Left lobe of liver (tissue), 2 donors: ENCODE measurements around the gene PRR15L. TPM values are rescaled to one million over a fixed set of nuclear protein-coding genes. Genes with fewer than 3 reads are reported as not detected.
A peak's percentile ranks its signal among the peaks of the same experiment; 100 is the strongest.

ENCODE experiments used
- ATAC-seq: fragments of 200-7000 bp; cut with Tn5 transposase; one replicate; pipeline ENCODE4 v1.9.1; 2020; ENCODE audit warnings: mild to moderate bottlenecking, moderate library complexity
- DNase-seq: peaks from one replicate; pipeline ENCODE4 v3.0.0-alpha.2; 2020; ENCODE audit warnings: low spot score
- total RNA-seq: library from RNA; stranded (reverse); gene quantifications from one replicate; pipeline ENCODE4 v1.2.1, GENCODE V29; 2021
- donor health status: DM: no; HTN: no; CAD: no; lungs with moderate emphysema.
- donor health status: DM: no; HTN: yes; CAD: no.

Gene PRR15L
- total RNA-seq, 1 donor from 2014 or later: 1.3 TPM

DNA sequence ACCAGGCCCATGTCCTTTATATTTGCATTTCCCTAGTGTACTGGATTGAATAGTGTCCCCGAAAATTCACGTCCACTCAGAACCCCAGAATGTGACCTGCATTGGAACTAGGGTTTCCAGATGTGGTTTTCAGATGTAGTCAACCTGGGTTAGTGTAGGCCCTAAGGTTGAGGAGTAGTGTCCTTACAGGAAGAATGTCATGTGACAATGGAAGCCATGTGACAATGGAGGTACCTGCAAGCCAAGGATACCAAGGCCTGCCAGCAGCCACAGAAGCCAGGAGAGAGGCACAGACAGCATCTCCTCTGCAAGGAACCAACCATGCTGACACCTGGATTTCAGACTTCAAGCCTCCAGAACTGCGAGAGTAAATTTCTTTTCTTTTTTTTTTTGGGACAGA lies 5.2 kb upstream of the PRR15L start:
- no peak for DNase-seq
- ATAC-seq: no peak

DNA sequence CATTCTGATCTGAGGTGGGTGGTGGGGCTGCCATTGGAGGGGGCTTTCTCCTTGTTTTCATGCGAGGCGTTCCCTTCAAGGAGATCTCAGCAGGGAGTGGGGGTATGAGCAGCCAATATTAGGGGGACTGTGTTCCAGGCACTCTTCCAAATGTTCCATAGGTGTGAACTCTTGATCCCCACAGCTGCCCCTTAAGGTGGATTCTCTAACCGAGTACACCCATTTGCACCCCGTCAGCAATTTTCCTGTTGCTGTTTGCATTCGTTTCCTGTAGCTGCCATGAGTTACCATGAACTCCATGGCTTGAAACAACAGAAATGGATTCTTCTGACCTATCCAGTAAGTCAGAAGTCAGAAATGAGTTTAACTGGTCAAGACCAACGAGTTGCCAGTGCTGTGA lies 3.7 kb upstream of the PRR15L start:
- ATAC-seq (no peak), DNase-seq (no peak)

DNA sequence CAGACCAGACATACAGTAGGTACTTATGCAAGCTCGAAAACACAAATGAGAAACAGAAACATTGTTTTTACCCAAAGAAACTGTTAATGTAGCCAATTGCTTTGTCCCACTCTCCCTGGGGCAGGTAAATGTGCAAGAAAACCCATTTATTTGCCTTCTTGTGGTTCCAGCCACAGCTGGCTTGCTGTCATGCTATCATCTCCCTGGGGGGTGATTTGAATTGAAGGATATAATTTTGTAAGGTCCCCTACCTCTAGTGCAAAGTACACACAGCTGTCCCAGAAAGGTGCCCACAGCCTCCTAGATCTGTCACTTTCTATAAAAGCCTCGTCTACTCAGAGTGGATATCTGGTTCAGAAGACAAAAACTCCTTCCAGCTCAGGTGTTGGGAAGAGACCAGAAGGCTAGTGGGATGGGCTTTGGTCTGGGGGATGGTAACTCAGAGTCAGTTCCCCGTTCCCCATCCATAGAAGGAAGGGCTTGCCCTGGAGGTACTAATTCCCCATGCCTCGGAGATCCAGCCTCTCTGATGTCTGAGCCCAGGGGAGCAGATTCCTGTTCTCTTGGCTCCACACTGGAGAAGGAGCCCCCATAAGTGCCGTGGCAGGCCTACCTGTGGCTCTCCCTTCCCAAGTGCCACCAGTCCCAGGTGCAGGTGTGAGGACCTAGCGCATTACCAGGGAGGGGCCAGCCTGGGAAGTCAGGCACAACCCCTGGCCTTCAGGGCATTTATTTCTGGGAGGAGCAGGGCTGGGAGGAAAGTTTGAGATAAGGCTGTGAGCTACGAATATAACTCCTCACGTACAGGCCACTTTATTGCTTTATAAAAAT lies 2.4 kb upstream of the PRR15L start:
- DNase-seq (no peak), ATAC-seq (no peak)

DNA sequence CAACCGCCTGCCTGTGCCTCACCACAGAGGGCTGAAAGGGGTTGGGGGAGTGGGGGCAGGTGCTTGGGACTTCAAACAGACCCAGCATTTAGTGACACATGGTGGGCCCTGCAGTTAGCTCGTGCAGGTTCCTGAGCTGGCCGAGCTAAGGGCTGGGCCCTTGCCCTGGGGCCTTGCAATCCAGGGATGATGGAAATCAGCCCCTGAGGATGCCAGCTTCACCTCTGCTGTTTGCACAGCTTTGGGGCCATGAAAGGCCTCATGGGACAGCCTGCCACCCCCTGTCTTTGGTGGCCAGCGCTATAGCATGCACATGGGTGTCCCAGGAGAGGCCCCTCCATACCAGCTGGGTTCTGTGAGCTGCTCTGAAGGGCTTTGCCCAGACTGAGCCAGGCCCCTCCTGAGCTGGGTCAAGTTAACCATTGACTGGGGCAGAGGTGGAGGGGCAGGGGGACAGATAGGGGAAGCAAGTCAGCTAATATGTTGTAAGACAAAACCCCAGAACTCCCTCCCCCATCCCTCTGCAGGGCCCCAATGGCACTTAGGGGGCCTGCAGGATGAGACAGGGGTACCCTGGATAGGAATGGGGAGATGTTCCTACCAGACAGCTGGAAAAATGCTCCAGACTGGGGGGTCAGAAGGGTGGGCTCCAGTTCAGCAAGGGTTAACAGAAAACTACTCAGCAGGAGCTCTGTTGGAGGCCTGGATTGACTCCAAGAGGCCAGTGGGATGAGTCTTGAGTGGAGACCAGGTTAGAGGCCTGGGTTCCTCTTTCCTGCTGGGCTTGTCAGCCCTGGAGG lies 692 bp downstream of the PRR15L start:
- no peak for DNase-seq

DNA sequence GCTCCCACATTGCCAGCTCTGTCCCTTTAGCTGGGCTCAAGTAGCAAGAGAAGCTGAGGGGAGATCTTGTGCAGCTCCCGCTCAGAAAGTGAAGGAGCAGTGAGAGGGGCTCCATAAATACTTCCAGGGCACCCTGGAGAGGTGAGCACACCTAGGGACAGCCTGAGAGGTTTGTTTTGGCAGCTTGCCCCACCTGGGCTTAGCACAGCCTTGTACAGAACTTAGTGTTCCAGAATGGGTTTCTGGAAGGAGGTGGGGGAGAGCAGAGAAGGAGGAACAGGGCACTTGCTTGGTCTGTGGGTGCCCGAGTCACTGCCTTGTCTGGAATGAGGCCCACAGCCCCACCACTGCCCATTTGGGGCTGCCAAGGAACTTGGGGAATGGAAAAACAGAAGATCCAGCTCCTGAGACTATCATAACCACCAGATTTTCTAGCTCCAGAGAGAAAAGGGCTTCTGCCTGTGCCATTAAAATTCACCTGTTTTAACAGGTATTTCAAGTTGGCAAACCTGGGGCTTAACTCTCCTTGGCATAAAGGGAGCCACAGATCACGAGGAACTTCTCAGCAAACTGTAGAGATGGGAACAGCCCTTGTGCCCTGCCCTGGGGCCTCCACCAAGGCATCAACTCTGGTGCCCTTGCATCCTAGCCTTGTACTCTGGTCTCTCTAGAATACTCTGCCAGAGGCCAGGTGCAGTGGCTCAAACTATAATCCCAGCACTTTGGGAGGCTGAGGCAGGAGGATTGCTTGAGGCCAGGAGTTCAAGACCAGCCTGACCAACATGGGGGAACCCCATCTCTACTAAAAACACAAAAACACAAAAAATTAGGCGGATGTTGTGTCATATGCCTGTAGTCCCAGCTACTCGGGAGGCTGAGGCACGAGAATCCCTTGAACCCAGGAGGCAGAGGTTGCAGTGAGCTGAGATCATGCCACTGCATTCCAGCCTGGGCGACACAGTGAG lies 1.9 kb downstream of the PRR15L start:
- DNase-seq (peak; percentile 71), ATAC-seq (peak; percentile 55)

More for the DNA sequence above, 692 bp downstream of the PRR15L start:
- ATAC-seq: peak; percentile 30

DNA sequence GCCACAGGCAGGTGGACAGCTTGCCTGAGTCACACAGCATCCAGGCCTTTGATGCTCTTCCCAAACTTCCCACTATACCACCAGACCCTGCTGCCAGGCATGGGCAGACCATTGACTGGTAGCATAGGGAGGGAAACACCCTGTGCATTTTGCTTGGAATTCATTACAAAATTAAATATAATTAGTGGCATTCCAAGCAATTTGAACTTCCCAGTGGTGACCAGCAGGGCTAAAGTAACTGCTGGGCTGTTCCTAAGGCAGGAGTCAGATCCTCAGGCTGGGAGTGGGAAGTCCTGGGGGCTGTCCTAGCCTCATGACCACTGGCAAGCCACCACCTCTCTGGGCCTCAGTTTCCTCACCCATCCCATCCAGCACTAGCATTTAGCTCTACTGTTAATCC lies 3.8 kb downstream of the PRR15L start:
- ATAC-seq (no peak), DNase-seq (no peak)

DNA sequence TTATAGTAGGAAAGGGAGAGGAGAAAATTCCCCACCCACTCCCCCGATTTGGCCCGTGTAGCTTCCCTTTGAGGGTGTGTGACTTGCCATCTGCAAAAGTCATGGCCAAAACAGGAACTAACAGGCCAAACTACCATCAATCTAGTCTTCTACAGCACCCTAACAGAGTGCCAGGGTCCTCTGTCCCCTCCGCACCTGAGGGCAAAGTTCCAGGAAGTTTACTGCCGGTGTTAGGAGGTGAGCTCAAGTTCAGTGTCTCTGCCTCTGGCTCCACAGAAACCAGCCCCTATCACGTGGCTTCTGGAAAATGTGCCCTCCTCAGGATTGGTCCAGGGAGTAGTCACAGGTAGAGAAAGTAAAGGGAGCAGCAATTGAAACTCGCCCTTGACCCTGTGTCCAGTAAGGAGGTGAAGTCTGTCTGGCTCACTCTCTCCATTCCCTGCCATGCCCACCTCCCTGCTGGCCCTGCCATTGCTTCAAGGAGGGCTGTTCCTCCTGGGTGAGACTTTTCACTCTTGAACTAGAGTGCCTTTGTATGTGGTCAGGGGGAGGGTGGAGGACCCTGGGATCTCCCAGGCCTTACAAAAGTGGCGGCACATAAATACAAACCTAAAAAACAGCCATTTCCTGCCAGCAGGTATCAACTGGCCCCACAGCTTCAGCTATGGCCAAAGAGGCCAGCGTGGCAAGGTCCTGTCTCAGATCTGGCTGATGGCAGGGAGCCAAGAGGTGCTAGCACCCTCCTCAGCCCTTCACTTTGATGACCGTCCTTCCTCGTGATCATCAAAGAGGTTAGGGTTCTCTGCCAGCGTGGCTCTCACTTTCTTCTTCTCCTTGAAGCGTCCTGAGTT lies 5.3 kb downstream of the PRR15L start:
- peak; percentile 80 for DNase-seq
- ATAC-seq: peak; percentile 10

DNA sequence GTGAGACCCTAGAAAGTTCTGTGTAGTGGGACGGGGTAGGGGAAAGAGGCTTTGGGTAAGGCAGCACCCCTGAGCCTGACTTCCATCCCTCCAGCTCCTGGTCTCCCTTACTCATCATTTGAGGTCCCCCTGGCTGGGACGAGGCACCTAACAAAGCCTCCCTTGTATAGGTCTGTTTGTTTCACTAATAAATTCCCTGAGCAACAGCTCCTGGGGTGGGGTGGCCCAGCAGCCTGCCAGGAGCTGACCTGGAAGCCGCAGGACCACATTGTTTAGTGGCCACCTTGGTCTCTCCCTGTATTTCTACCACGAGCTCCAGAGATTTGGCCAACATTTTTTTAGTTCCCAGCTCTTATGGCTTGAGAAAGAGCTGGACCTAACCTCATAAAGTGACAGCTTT lies 7.2 kb downstream of the PRR15L start:
- no peak for ATAC-seq
- DNase-seq: no peak

DNA sequence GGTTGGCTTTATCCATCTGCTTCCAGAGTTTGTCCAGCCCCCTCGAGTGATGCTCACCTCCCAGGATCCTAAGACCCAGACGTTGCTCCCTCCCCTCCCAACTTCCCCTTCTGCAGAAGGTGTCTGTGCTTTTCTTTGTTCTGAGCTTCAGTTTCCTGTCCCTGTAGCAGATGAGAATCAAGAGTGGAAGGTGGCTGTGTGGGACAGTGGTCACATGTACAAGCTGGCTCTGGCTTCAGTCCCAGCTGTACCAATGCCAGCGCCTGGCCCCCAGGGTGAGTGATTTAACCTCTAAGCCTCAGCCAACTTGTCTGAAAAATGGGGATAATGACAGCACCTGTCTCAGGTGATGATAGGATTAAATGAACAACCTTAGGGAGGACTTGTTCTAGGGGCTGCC lies 7.7 kb downstream of the PRR15L start:
- no peak for ATAC-seq
- DNase-seq: peak; percentile 74

DNA sequence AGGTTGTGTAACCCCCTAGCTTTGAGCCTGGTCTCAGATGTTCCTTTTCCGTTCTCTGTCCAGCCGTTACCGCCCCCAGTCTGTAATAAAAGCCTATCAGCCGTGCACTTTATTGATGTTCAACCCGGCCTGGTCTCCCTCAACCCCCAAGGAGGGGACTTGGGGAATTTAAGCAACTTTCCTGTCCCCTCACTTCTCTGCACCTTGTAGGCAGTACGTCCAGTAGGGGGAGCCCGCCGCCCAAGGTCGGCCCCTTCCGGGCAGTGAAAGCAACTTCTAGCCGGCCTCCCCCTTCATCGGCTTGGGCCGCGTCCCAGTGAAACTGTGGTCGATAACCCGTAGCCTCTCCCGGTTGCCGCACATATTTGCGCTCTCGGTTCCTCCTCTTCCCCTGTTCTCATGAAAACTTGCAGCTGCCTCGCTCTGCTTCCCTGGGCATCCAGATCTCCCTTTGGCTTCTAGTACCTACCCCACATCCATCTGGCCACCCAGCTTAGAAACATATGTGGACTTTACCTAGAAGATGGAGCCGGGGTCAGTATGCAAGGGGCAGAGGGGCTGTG lies 8.4 kb downstream of the PRR15L start:
- ATAC-seq: peak; percentile 77

DNA sequence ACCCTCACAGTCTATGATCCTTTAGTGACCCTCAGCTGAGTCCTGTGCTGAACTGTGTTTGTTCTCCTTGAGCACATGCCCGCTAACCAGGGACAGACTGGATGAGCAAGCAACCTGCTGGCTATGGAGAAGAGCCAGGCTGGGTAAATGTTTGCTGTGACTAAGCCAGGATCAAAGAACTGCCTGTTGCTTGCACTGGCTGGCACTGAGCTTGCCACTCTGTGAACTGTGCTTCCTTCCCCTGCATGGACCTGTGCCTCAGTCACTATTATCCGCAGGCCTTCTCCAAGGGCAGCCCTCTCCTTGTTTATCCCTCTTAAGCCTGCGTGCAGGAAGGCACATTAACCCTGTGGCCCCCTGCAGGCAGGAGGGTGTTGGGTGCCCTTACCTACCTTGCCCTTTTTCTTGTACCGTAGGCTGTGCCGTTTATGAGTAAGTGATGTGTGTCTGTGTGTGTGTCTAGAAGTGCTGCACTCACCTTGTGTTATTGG lies 8.9 kb downstream of the PRR15L start:
- peak; percentile 93 for DNase-seq
- peak; percentile 67 for ATAC-seq

More for the DNA sequence above, 8.4 kb downstream of the PRR15L start:
- DNase-seq: peak; percentile 97

DNA sequence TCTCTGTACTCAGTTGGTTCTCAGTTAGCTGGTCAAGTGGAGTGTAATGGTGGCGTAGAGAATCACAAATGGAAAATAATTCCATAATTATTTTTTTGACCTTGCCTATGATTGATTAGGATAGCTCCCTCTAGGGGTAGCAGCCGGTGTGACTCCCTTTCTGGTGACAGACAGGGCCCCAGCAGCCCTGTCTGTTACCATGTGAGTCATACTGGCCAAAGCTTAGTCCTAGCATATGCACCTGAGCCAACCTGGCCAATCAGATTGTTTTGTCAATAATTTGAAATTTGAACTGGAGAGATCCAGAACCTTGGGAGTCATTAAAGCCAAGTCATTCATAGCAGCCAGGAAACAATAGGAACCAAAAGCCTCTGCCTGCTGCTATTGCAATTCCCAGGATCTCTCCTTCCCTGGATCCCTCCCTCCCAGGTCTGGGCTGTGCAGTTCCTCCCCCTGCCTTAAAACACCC lies 10.7 kb downstream of the PRR15L start:
- DNase-seq (peak; percentile 85), ATAC-seq (peak; percentile 61)

DNA sequence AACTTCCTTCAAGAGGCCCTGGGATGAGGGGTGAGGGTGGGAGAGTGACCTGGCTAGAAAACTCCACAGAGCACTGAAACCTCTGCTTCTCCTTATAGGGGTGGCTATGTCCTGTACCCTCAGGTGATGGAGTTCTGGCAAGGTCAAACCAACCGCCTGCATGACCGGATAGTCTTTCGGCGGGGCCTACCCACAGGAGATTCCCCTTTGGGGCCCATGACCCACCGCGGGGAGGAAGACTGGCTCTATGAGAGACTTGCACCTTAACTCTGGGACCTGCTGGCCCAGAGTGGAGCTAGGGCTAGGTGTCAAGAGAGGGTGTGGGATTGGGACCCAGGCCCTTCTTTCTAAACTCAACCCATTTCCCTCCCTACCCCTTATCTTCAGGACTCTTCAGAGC lies 11.2 kb downstream of the PRR15L start:
- no peak for DNase-seq
- no peak for ATAC-seq

DNA sequence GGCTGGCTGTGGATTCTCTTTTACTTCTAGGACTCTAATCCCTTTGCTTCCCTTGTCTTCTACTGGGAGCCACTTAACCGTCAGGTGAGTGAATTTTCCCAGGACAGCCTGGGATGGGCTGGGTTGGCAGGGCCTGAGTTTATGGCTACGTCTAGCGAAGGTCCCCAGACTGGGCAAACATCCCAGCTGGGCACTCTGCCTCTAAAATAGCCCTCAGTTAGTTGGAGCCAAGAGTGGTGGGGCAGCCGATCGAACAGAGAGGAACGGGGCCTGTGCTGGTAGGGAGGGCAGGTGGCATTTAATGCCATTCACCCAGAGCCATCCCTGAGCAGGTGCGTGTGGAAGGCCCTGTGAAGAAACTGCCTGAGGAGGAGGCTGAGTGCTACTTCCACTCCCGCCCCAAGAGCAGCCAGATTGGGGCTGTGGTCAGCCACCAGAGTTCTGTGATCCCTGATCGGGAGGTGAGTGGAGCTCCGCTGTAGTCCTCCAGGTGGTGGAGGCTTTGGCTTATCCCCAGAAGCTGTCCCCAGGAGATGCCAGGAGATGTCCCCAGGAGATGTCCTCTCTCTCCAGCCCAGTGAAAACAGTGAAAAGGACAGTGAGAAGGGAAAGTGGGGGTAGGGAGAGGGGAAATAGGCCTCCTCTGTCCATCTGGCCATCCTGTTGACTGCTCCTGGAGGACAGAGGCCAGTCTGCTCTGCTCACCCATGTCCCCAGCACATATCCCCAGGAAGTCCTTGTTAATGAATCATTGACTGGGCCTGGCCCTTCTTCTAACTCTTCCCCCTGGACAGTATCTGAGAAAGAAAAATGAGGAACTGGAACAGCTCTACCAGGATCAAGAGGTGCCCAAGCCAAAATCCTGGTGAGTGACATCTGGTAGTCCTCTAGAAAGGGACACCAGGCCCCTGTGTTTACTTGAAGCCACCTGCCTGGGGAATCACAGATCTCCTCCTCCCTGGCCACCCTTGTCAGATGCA lies 11.9 kb downstream of the PRR15L start:
- ATAC-seq (peak; percentile 25), DNase-seq (peak; percentile 92)

DNA sequence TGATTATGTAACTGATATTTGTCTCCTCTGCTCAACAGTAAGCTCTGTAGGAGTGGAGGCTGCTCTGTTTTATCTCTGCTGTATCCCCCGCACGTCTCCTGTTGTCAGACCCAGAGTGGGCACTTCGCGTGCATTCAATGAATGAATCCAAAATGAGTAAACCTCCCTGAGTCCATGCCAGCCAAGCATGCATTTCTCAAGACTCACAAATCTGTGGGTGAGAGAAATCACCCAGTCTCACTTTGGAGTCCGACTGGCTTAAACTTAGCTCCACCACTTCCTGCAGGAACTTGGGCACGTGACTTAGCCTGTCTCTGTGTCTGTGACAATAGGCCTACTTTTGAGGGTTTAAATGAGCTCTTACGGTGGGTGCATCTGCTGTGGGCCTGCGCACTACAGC lies 12.6 kb downstream of the PRR15L start:
- DNase-seq (no peak), ATAC-seq (no peak)

DNA sequence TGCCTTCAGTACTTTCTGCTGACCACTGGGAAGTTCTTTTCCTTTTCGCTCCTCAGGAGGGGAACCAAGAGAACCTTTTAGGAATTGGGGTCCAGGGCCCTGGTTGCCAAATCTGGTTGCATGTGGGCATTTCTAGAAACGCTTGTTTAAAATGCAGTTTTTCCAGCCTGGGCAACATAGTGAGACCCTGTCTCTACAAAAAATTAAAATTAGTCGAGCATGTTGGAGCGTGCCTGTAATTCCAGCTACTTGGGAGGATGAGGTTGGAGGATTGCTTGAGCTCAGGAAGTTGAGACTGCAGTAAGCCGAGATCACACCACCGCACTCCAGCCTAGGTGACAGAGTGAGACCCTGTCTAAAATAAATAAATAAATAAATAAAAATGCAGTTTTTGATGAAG lies 15.1 kb downstream of the PRR15L start:
- DNase-seq (no peak), ATAC-seq (no peak)

DNA sequence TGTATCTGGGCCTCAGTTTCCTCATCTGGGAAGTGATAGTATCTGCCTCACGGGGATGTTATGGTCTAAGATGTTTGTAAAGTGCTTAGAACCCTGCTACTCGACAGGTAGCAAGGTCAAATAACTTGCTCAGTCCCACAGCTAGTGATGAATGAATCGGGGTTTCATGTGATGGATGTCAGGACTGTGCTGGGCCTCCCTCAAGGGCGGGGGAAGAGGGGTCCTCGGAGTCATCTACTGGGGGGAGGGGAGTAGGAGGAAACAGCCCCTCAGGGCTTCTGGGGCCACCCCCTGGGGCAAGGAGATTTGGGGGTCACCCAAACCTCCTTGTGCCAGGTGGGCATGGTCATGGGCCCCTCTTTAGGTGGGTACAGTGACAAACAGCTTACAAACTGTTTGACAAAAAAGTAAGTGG lies 15.6 kb downstream of the PRR15L start:
- ATAC-seq: no peak
- no peak for DNase-seq
